Measurements from ENCODE around the gene PHRF1.
"Not testable (repeated sequence)": the region's sequence is repeated elsewhere in the genome, so short reads cannot be mapped to it uniquely, and the experiment has no call there.

Gene PHRF1

DNA sequence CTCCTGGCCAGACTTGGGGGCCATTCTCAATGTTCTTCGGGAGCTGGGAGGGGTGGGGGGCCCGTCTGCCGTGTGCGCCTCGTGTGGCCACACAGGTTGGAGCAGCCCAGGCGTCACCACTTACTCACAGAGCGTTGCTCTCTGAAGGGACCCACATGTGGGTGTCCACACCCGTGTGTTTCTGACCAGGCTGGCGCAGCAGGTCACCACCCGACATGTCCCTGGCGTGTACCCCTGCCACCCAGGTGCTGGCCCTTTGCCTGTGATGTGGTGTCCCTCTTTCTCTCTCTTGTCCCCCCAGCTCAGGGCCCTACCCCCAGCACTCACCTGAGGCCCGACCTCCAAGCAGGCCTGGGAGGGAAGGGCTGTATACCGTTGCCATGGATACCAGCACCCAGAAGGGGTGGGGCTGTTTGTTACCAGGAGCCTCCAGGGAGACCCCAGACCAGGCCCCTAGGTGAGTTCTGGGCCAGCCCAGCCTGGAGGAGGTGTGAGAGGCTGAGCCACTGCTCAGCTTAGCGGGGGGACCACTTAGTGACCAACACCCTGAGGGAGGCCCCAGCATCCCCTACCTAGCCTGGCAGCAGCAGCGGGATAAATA lies 17.1 kb upstream of the PHRF1 start:
- DNase-seq = no peak

DNA sequence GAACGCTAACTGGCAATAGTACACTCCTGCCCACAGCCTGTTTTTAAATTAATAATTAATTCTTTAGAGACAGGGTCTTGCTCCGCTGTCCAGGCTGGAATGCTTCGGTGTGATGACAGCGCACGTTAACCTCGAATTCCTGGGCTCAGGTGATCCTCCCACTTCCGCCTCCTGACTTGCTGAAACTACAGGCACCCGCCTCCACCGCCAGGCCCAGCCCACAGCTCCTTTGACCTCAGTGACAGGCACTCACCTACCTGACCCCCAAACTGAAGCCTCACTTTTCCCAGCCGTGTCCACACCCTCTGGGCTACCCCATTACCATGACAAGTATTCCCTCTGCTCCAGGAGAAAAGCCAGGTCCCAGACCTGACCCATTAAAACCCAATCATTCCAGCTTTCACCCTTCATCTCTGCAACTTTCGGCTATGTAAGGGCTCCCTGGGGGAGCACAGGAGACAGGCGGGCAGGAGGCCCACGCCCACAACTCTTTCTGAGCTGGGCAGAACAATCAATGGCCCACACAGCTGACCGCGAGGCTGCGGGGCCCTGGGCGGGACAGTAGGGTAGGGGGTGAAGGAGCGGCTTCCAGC lies 16.5 kb upstream of the PHRF1 start:
- no peak for DNase-seq

DNA sequence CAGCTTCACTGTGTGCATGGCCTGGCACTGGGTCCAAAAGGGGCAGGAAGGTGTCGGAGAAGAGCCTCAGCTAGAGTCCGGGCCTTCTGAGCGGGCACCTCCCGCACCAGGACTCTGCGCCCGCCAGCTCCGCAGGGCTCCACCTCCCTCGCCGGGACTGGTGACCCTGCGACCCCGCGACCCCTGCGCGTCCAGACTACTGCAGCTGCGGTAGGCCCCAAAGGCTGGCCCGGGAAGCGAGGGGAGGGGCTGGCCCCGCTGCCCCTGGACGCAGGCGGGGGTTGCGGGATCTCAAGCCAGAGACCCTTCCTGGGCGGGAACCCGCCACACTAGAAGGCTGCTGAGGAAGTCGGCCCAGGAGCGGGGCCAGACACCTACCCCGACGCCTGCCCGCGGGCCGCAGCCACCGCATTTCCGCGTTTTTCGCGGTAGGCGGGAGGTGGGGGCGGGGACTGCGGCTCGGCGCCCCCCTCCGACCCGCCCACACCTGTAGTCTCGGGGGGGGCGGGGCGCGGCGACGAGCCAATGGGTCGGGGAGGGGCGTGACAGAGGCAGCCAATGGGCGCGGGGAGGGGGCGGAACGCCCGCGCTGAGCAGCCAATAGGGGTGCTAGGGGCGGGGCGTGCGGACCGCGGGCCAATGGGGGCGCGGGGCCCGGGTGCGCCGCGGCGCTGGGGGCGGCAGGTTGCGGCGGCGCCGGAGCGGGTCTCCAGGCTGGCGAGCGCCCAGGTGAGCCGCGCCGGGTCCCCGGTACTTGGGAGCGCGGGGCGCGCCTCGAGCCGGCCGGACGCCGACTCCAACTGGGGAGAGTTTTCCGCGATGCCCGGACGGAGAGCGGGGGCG lies 15.7 kb upstream of the PHRF1 start, which contains the start of the genes LMNTD2 and RASSF7:
Gene LMNTD2, minus strand, starts transcription at position 434 of the 843 bp plus-strand sequence. Its CDS starts 22 bp downstream, at position 412.
Gene RASSF7, plus strand, starts transcription at position 666 of the 843 bp plus-strand sequence. CDS start 799 bp downstream, outside the sequence.
- DNase-seq = peak; percentile 73

DNA sequence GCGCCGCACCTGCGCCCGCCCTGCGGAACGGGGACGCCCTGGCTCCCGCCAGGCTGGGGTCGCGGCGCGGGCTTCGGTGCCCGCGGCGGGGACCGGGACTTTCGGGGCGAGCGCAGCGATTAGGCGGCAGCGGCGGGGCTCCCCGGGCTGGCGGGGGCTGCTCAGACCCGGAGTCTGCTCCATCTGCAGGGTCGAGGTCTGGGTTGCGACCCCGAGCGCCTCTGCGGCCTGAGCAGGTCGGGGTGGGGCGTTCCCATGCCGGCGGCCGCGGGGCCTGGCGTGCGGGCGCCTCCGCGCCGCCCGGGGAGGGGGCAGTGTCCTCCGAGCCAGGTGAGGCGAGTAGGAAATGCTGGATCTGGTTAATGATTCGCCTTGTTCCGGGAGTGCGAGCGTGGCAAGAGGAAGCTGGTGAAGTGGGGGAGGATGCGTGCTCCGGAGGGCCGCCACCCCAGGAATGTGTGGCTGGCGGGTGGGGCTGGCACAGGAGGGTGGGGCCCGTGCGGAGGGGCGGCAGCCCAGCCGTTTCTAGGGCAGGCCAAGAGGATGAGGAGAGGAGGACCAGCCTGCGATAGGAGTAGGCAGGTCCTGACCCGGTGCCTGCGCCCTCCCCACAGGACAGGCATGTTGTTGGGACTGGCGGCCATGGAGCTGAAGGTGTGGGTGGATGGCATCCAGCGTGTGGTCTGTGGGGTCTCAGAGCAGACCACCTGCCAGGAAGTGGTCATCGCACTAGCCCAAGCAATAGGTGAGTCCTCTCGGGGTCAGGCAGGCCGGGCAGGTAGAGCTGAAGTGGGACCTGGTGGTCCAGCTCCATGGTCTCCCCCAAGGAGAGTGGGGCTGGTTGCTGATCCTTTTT lies 14.9 kb upstream of the PHRF1 start:
- DNase-seq = no peak

DNA sequence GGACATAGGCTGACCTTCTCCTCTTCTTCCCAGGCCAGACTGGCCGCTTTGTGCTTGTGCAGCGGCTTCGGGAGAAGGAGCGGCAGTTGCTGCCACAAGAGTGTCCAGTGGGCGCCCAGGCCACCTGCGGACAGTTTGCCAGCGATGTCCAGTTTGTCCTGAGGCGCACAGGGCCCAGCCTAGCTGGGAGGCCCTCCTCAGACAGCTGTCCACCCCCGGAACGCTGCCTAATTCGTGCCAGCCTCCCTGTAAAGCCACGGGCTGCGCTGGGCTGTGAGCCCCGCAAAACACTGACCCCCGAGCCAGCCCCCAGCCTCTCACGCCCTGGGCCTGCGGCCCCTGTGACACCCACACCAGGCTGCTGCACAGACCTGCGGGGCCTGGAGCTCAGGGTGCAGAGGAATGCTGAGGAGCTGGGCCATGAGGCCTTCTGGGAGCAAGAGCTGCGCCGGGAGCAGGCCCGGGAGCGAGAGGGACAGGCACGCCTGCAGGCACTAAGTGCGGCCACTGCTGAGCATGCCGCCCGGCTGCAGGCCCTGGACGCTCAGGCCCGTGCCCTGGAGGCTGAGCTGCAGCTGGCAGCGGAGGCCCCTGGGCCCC lies 14.1 kb upstream of the PHRF1 start:
- DNase-seq = no peak

DNA sequence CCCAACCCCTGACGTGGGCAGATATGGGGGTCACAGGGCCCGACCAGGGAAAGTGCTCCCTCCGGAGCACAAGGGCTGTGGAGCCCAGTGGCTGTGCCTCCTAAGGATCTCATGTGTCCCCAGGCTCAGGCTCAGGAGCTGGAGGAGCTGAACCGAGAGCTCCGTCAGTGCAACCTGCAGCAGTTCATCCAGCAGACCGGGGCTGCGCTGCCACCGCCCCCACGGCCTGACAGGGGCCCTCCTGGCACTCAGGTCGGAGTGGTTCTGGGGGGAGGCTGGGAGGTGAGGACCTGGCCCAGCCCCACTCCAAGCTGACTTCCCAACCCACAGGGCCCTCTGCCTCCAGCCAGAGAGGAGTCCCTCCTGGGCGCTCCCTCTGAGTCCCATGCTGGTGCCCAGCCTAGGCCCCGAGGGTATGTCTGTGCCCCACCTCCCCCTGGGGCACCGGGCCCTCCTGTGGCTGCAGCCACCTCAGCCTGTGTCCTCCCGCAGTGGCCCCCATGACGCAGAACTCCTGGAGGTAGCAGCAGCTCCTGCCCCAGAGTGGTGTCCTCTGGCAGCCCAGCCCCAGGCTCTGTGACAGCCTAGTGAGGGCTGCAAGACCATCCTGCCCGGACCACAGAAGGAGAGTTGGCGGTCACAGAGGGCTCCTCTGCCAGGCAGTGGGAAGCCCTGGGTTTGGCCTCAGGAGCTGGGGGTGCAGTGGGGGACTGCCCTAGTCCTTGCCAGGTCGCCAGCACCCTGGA lies 13.0 kb upstream of the PHRF1 start:
- DNase-seq = no peak

DNA sequence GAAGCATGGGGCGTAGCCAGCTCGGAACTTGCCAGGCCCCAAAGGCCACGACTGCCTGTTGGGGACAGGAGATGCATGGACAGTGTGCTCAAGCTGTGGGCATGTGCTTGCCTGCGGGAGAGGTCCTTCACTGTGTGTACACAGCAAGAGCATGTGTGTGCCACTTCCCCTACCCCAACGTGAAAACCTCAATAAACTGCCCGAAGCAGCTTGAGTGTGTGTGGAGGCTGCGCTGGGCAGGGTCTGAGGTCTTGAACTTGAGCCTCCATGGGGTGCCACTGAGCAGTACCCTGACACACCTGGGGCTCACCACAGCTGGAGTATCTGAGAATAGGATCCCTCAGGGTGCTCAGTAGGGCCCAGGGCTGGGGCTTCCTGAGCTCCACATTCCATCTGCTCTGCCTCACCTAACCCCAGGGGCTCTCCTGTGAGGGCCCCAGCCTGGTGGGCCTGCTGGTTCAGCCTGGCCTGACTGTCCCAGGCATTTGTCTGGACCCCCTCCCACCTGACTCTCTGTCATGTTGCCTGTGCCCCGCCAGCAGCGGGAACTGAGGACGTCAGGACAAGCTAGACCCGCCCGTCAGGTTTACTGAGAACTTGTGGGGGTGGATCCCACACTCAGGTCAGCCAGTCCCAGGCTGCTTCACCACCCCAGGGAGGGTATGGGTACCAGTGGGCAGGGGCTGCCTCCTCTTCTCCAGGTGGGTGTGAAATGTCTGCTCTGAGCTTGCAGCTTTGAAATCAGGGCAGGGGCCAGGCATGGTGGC lies 12.3 kb upstream of the PHRF1 start:
- no peak for DNase-seq

DNA sequence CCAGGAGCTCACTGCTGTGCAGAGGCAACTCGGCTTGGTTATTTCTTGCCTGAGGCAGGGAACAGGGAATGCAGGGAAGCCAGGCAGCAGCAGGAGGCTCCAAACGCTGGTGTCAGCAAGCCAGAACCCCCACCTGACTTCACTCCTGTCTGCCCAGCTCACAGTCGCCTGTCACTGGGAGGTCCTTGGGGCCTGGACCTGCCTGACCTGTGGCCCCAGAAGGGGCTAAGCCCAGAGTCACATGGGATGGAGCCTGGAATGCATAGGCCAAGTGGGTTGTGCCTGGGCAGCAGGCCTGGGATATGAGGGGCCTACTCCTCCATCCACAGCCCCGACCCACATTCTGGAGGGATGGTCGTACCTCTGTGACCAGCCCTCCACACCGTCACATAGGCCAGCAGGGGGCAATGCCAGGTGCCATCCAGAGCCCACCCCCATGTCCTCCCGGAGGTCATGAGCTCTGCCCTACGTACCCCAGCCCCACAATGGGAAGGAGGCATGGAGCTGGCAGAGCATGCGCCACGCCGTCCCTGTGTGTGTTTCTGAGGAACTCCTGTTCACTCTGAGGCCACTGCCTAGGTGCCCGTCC lies 10.3 kb upstream of the PHRF1 start:
- DNase-seq = no peak

DNA sequence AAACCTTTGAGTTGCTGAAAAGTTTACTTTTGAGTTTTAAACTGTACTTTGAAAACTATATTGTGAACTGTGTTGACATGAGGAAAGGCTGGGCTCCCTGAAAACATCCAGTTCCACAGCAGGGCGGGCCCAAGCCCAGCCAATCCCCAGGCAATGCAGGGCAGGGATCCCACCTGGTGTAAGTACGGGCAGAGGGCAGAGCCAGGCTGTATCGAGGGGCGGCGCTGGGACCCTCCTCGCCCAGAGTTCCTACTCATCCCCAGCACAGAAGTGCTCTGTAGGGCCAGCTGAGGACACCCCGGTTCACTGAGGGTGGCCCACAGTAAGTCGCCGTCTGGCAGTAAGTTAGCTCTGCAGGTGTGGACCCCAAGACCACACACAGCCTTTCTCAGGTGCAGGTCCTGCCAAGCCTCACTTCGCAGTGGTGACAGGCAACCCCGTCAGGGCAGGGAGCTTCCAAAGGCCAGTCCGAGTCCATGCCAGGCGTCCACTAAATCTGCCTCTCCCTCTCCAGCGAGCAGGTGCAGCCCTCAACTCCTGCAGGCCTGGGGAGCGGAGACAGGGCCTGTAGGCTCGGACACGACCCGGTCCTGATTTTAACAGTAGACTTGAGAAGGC lies 9.2 kb upstream of the PHRF1 start:
- DNase-seq = no peak

DNA sequence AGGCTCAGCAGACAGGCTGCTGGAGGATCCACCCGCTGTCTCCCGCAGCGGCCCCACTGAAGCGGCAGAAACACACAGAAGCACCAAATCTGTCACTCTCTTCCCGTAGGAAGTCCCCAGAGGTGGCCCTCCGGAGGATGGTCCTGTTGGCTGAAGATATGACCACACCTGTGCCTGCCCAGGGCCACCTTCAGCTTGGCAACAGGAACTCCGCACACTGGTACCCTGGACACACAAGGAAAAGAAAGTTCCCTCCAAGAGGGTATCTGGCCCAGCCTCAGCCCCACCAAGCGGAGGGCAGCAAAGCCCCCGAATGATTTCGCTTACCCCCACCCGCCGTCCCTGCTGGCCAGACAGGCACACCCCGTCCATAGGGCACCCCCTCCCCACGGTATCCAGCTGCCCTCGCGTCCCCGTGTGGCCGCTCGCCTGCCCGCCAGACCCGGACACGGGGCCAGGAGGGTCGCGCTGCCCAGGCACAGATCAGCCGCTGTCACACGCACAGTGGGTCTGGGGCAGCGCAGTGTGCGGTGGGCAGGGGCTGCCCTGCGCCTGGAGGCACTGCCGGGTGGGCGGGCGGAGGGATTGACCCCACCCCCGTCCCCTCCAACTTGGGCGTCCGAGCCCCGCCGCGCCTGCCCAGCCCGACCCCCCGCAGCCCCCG lies 8.5 kb upstream of the PHRF1 start:
- DNase-seq = no peak

DNA sequence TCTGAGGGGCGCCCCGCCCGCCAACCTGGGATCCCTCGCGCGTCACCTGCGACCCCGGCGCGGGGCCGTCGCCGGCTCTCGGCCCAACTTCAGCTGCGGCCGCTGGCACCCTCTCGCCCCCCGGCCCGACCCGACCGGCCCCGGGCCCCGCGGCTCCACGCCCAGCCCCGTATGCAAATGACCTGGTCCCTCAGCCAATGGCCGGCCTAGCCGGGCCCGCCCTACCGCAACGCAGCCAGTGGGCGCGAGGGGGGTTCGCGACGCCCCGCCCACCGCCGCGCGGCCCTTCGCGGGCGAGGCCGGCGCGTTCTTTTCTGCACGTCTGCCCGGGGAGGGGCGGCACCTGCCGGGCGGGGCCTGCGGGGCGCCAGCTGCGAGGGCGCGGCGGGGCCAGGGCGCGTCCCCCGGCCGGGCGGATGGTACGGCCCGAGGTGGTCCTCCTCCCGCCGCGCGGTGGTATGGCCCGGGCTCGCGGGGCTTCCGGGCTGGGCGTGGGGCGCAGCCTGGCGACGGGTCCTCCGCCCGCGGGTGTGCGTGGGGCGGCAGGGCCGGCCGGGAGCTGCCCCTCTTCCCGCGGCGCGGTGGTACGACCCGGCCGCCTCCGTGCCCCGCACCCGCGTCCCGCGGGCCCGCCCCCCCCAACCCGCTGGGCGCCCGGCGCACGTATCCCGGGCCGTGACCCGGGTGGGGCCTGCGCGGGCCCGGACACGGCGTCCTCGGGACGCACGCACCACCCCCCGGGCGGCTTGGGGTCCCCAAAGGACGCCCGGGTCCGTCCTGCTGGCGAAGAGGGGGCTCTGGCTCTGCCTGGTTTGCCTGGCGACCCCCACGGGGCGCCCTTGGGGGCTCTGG lies 7.7 kb upstream of the PHRF1 start:
- DNase-seq = peak; percentile 92

DNA sequence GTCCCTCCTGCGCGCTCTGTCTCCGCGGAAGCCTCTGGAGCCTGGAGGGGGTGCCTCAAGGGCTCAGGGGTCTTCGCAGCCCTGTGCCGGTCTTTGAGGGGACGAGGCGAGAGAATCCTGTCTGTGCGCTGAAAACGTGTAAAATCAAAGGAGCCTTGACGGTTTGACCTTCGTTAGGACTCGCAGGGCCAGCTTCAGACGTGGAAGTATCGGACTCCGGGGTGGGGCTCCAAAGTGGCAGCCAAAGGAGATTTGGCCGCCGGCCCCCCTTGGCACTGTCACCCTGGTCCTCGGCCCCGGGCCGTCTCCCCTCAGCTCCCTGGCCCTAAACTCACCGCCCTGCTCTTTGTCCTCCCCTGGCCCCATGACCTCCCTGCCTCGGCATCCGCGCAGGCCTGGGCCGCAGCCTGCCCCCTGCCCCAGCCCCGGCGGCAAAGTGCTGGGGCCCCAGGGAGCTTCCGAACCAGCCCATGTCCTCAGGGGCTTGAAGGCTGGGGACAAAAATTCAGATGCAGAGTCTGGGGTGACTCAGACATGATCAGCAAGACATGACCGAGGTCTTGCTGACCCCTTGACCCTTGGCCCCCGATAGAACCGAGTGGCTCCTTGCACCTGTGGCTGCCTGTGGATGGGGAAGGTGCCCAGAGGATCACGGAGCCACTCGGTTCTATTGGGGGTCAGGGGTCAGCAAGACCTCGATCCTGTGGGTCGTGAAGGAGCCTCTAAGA lies 6.9 kb upstream of the PHRF1 start:
- no peak for DNase-seq

DNA sequence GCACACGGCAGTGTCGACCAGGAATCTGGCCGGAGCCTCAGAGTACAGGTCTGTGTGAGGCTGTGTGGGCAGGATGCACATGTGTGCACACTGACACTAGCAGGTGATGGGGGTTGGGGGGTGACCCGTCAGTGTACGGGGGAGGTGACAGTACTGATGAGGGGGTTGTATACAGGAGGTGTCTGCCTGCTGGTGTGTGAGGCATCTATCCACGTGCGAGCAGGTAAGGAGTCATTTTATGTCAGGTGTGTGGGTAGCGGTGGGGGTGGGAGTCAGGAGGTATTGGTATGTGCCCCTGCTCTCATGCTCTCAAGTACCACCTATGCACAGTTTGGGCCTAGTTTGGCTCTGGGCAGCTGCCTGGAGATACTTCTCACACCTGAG lies 4.5 kb upstream of the PHRF1 start:
- no peak for DNase-seq

DNA sequence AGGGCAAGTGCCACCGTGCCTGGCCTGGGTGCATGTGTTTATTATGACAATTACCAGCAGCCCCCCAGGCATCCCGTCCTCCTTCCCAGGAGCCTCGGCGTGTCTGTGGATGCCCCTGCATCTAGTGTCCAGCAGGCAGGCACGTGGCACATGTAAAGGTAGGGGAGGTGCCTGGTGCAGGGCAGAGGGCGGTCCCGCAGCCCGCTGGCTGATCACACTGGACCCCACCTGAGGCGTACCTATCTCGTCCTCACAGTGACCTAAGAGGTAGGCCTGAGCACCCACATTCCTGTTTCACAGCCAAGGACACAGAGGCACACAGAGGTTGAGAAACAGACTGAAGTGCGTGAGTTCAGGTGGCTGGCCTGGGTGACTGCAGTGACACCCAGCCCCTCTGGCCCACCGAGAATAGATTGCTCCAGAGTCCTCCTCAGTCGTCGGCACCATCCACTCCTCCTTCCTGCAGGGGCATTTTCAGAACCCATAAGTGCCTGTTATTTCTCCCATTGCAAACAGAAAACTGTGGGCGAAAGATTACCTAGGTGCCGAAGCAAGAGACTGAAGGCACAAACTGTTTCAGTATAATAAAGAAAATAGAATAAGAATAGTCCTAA lies 3.0 kb upstream of the PHRF1 start:
- DNase-seq = no peak

DNA sequence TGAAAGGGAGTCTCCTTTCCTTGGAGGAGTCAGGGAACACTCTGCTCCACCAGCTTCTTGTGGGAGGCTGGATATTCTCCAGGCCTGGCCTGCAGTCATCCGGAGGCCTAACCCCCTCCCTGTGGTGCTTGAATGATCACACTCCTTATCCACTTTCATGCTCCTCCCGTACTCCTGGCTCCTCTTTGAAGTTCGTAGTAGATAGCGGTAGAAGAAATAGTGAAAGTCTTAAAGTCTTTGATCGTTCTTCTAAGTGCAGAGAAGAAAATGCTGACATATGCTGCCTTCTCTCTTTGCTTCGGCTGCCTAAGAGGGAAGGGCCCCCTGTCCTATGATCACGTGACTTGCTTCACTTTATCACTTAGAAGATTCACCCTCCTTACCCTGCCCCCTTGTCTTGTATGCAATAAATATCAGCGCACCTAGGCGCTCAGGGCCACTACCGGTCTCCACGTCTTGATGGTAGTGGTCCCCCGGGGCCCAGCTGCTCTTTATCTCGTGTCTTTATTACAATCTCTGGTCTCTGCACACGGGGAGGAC lies 2.2 kb upstream of the PHRF1 start:
- DNase-seq = not testable (repeated sequence)

DNA sequence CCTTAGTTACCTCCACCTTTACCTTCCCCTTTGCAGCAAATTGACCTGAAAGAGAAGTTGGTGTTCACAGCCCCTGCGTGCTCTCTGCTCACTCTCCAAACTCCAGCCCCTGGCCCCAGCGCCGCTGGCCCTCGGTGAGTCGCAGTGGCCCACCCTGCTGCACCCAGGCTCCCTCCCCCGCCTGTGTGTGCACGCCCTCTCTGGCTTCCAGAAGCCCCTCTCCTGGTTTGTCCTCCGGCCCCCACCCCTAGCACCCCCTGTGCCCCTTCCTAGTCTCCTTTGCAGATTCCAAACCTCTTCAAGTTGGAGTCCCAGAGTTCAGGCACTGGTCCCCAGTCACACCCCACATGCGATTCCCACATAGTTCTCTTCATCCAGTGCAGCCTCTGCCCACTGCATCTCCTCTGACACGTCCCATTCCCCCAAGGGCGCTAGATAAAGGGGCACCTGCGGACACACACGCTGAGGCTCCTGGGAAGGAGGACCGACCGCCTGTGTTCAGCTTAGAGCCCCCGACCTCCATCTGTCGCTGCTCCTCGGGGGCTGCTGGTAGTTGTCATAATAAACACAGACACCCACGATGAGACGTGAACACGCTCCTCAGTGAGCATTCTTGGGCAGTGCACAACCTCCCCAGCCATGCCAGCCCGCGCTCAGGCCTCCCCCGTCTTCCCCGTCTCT lies 1.5 kb upstream of the PHRF1 start:
- DNase-seq = no peak
